Epithelial cell of proximal tubule (primary cell): ENCODE results near the gene SHB. TPM values are rescaled to one million over a fixed set of nuclear protein-coding genes. Genes with fewer than 3 reads are reported as not detected.

Experiments
- DNase-seq: peaks from one replicate; pipeline ENCODE4 v3.0.0-alpha.2; 2011; ENCODE audit warnings: low read depth
- H3K4me3 ChIP-seq: 2 replicates; pipeline ENCODE4 v1.5.1; 2011; ENCODE audit warnings: low read depth, mild to moderate bottlenecking, low read length
- CTCF ChIP-seq: conservative IDR thresholded peaks from 2 replicates; pipeline ENCODE4 v1.5.1; 2012; ENCODE audit warnings: low read depth, mild to moderate bottlenecking, low read length
- total RNA-seq: library from RNA; depleted of rRNA; stranded (reverse); fragments of >200 nt; gene quantifications from 2 replicates; pipeline ENCODE4 v1.2.3, GENCODE V29; 2015

Gene SHB
- total RNA-seq, 1 donor from 2014 or later, result 32.7 TPM

GRCh38 chr9:37931592-37931991 lies 137.4 kb downstream of the SHB start:
- DNase-seq, result no peak
- no peak overlapping the region for H3K4me3 ChIP-seq
- TF ChIP-seq CTCF, result no peak

GRCh38 chr9:37929441-37929895 lies 139.6 kb downstream of the SHB start:
- TF ChIP-seq CTCF, result no peak
- no peak overlapping the region for H3K4me3 ChIP-seq
- DNase-seq, result no peak

GRCh38 chr9:37928552-37929430 lies 140.2 kb downstream of the SHB start:
- DNase-seq, result no peak
- no peak for TF ChIP-seq CTCF
- H3K4me3 ChIP-seq, result no peak overlapping the region

- TF ChIP-seq CTCF, result no peak
- no peak for DNase-seq
- H3K4me3 ChIP-seq, result no peak overlapping the region
These were observed 141.2 kb downstream of the SHB start for GRCh38 chr9:37927601-37928551.

- no peak for TF ChIP-seq CTCF
- no peak overlapping the region for H3K4me3 ChIP-seq
- DNase-seq, result no peak
These were observed 141.9 kb downstream of the SHB start for GRCh38 chr9:37927132-37927531.

GRCh38 chr9:37926737-37927118 lies 142.3 kb downstream of the SHB start:
- TF ChIP-seq CTCF, result no peak

More at GRCh38 chr9:37926737-37927118, 142.3 kb downstream of the SHB start:
- no peak for DNase-seq
- H3K4me3 ChIP-seq, result no peak overlapping the region
